ENCODE measurements around the gene KMT2A.
"Not testable (repeated sequence)": the region's sequence is repeated elsewhere in the genome, so short reads cannot be mapped to it uniquely, and the experiment has no call there.

KMT2A gene

DNA sequence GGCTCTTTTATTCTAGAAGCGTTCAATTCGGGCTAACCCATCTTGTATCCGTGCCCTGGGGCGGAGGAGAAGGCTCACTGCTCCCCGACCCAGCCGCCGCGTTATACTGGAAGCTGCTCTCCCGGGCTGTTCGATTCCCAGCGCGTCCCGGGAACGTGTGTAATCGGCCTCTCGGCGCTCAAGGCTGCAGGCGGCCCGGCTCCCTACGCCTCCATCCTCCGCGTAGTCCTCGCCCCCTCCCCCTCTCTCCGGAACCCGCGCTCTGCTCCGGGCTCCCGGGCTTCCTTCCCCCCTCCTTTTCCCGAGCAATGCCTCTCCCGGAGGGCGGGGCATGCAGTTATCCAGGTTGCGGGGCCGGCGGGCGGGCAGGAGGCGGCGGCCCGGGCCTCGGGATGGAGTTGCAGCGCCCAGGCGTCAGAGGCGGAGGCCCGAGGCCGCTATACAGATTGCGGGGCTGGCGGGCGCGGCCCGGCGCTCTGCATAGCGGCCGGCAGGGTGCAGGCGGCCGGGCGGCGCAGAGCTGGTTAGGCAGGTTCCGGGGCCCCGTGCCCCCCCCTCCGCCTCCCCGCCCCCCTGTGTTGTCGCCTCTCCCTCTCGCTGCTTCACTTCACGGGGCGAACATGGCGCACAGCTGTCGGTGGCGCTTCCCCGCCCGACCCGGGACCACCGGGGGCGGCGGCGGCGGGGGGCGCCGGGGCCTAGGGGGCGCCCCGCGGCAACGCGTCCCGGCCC lies at the start of gene KMT2A:
Gene KMT2A, plus strand, starts transcription at position 600 of the 732 bp plus-strand sequence. Its CDS starts 21 bp downstream, at position 621.
- H3K9me3 ChIP-seq (ENCODE audit: control insufficient read depth, insufficient read depth, low read length), result no peaks in the 10 kb centered on the region
- peak within 1 kb of the TSS; percentile 84 for H3K9ac ChIP-seq (ENCODE audit: low read depth, low read length)
- H3K27me3 ChIP-seq (ENCODE audit: control insufficient read depth, insufficient read depth, low read length), result peaks cover 4% of the 10 kb centered on the region
- H3K36me3 ChIP-seq (ENCODE audit: control insufficient read depth, insufficient read depth, low read length), result no peaks in the 10 kb centered on the region
- peak within 1 kb of the TSS; percentile 94 for H3K4me3 ChIP-seq (ENCODE audit: low read depth, low read length)
- H3K4me1 ChIP-seq (ENCODE audit: control insufficient read depth, insufficient read depth, low read length), result peaks cover 11% of the 10 kb centered on the region

DNA sequence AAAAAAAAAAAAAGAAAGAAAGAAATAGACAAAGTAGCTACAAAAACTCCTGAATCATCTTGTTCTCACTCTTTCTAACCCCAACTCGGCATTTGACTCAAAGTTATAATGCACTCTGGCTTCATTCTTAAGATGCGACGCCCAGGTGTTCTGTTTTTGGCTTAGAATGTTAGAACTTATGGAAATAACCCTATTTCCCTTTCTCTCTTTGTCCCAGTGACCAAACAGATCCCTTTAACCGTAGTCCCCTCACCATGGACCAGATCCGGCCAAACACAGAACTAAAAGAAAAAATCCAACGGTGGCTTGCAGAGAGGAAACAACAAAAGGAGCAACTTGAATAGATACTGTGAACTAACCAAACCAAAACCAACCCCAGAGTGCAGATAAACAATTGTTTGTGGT lies 40.2 kb upstream of the KMT2A start:
- Histone ChIP-seq H3K27me3 (ENCODE audit: control insufficient read depth, insufficient read depth, low read length) (no peaks in the 10 kb centered on the region), H3K9me3 (ENCODE audit: control insufficient read depth, insufficient read depth, low read length) (no peaks in the 10 kb centered on the region), H3K4me1 (ENCODE audit: control insufficient read depth, insufficient read depth, low read length) (no peaks in the 10 kb centered on the region), H3K9ac (ENCODE audit: low read depth, low read length) (no peak overlapping the region), H3K36me3 (ENCODE audit: control insufficient read depth, insufficient read depth, low read length) (peaks cover 11% of the 10 kb centered on the region), H3K4me3 (ENCODE audit: low read depth, low read length) (no peak overlapping the region)

DNA sequence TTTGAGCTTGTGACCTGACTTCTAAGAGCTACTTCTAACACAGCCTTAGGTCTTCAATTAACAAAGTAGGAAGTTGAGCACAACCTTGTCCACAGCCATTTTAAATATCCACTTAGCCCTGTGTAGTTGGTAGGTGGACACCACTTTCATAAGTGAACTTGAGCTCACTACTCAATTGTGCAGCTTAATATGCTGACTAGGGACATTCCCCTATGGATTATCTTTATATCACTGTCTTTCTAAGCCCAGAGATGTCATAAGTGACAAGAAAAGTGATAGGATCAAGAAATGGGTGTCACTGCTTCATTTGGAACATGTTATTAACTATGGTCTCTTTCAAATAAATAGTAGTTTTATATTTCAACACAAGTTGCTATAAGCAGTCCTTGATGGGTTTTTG lies 38.8 kb upstream of the KMT2A start:
- H3K4me3 ChIP-seq (ENCODE audit: low read depth, low read length), result no peak overlapping the region
- H3K36me3 ChIP-seq (ENCODE audit: control insufficient read depth, insufficient read depth, low read length), result peaks cover 11% of the 10 kb centered on the region

DNA sequence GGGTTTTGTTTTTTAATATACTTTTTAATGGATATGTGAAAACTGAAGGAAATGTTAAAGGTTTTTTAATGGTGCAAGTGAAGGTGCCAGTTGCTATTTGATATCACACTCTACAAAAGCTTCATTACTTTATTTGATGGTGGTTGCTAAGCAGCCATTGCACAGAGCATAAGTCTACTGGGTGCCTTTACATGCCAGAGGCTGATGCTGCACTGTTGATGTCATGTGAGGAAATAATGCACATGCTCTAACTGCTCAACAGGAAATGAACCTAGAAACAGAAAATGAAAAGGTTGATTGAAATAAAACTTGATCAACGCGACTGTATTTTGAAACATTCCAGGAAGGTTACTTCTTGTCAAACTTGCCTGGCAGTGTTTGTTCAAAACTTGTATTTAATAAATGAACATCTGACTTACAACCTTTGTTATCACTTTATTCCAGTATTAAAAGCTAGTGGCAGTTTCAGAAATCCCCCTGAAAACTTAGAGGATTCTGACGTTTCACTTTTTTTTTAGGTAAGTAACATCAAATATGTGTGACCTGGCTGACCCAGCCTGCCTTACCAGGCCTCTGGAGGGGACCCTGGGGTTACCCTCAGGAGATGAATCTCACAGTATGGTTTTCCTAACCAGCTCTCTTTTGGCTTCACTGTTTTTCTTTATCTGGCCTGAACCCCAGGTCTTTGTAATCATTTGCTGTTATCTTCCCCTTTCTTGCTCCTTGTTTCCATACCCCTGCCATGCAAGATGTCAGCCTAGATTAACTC lies 37.3 kb upstream of the KMT2A start:
- Histone ChIP-seq H3K9me3 (ENCODE audit: control insufficient read depth, insufficient read depth, low read length) (no peaks in the 10 kb centered on the region), H3K4me1 (ENCODE audit: control insufficient read depth, insufficient read depth, low read length) (no peaks in the 10 kb centered on the region), H3K27me3 (ENCODE audit: control insufficient read depth, insufficient read depth, low read length) (no peaks in the 10 kb centered on the region), H3K36me3 (ENCODE audit: control insufficient read depth, insufficient read depth, low read length) (peaks cover 4% of the 10 kb centered on the region), H3K4me3 (ENCODE audit: low read depth, low read length) (no peak overlapping the region), H3K9ac (ENCODE audit: low read depth, low read length) (no peak overlapping the region)

More for the DNA sequence above, 38.8 kb upstream of the KMT2A start:
- Histone ChIP-seq H3K27me3 (ENCODE audit: control insufficient read depth, insufficient read depth, low read length) (no peaks in the 10 kb centered on the region), H3K9ac (ENCODE audit: low read depth, low read length) (no peak overlapping the region), H3K9me3 (ENCODE audit: control insufficient read depth, insufficient read depth, low read length) (no peaks in the 10 kb centered on the region), H3K4me1 (ENCODE audit: control insufficient read depth, insufficient read depth, low read length) (no peaks in the 10 kb centered on the region)

DNA sequence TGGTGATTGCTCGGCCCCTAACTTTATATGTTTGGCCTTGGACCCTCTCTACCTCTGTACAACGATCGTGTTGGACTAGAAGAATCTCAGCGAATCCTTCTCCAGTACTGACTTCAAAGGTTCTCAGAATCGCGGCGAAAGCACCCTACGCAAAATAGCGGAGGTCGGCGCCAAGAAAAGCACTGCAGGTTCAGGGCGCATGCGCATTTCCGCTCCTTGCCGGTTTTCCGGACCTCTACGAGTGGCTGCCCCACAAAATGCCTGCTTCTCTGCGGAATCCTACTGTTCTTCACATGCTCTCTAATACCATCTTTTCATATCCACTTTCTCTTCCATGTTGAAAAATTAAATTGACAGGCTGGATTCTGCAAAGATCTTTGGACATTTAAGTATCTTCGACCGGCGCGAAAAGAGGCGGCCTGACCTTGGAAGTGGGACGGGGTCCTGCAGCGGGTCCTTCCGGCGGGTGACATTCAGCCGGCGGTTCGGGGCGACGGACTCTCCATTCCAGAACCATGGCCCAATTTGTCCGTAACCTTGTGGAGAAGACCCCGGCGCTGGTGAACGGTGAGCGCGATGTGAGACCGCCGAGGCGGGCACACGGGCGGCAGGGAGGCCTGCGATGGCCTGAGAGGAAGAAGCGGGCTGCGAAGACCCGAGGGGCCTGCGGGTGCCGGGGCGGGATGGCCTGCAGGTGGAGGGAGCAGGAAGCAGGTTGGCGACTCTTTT lies 35.0 kb upstream of the KMT2A start, which contains the start of gene ATP5MG:
Gene ATP5MG, plus strand, starts transcription at position 456 of the 729 bp plus-strand sequence. Its CDS starts 60 bp downstream, at position 516.
- Histone ChIP-seq H3K4me3 (ENCODE audit: low read depth, low read length) (peak within 1 kb of the TSS; percentile 94), H3K9me3 (ENCODE audit: control insufficient read depth, insufficient read depth, low read length) (no peaks in the 10 kb centered on the region), H3K36me3 (ENCODE audit: control insufficient read depth, insufficient read depth, low read length) (no peaks in the 10 kb centered on the region), H3K27me3 (ENCODE audit: control insufficient read depth, insufficient read depth, low read length) (no peaks in the 10 kb centered on the region), H3K4me1 (ENCODE audit: control insufficient read depth, insufficient read depth, low read length) (no peaks in the 10 kb centered on the region), H3K9ac (ENCODE audit: low read depth, low read length) (peak within 1 kb of the TSS; percentile 94)

DNA sequence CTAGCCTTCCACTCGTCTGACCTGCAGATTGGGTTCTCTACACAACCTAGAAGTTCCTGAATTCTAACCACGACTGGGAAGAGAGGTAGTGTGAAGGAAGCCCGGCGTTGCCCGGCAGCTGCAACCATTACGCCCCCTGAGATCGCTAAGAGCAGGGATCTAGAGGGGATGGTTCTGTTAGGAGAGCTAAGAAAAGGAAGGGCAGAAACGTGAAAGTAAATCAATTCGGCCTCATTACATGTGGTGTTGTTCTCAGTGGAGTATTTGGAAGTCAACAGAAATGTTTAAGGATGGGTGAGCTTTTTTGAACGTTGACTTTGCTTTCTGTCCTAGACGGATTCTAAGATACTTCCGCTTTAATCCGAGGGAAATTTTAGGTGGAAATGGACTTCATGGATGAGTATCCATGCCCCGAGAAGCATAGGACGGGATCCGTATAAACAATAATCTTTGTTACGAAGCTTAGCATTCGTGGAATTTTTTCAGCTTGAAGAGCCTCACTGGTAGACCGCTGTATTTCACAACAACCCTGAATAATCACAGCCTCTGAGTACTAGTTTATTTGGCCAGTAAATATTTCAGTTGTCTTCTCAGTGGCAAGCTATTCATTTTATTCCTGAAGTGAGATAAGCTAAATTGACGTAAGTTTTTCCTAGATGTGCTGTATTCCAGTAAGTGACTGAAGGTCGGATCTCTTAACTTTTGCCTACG lies 34.3 kb upstream of the KMT2A start:
- no peaks in the 10 kb centered on the region for H3K4me1 ChIP-seq (ENCODE audit: control insufficient read depth, insufficient read depth, low read length)
- no peaks in the 10 kb centered on the region for H3K9me3 ChIP-seq (ENCODE audit: control insufficient read depth, insufficient read depth, low read length)
- peak overlapping the region; percentile 94 for H3K4me3 ChIP-seq (ENCODE audit: low read depth, low read length)
- H3K27me3 ChIP-seq (ENCODE audit: control insufficient read depth, insufficient read depth, low read length), result no peaks in the 10 kb centered on the region
- peak overlapping the region; percentile 94 for H3K9ac ChIP-seq (ENCODE audit: low read depth, low read length)
- peaks cover 5% of the 10 kb centered on the region for H3K36me3 ChIP-seq (ENCODE audit: control insufficient read depth, insufficient read depth, low read length)

DNA sequence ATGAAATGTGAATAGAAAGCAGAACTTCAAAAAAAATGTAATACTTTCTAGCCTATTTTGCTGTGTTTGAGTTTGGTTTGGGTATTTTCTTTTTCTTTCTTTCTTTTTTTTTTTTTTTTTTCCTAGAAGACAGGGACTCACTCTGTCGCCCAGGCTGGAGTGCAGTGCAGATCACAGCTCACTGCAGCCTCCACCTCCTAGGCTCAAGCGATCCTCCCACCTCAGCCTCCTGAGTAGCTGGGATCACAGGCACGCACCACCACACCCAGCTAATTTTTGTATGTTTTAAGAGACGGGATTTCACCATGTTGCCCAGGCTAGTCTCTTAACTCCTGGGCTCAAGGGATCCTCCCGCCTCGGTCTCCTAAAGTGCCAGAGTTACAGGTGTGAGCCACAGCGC lies 33.7 kb upstream of the KMT2A start:
- H3K9ac ChIP-seq (ENCODE audit: low read depth, low read length); H3K9me3 ChIP-seq (ENCODE audit: control insufficient read depth, insufficient read depth, low read length); H3K27me3 ChIP-seq (ENCODE audit: control insufficient read depth, insufficient read depth, low read length); H3K36me3 ChIP-seq (ENCODE audit: control insufficient read depth, insufficient read depth, low read length); H3K4me1 ChIP-seq (ENCODE audit: control insufficient read depth, insufficient read depth, low read length): not testable (repeated sequence)
- H3K4me3 ChIP-seq (ENCODE audit: low read depth, low read length), result peak overlapping the region; percentile 94

DNA sequence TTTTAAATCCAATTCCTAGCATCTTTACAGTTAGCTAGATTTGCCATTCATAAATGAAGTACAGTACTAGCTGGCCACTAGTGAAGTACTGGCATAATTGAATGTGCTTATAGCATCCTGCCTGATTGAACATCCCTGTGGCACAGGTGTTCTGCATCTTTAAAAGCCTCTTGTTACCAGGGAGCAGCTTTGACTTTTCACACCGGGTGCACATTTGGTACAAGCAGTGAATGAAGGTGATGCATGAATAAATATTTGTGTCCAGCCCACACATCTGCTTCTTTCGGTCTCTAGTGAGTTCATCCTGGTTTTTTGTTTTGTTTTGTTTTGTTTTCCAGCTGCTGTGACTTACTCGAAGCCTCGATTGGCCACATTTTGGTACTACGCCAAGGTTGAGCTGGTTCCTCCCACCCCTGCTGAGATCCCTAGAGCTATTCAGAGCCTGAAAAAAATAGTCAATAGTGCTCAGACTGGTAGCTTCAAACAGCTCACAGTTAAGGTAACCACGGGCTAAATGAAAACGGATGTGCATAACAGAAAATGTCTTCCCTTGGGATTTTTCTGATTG lies 29.6 kb upstream of the KMT2A start:
- Histone ChIP-seq H3K9ac (ENCODE audit: low read depth, low read length) (no peak overlapping the region), H3K4me3 (ENCODE audit: low read depth, low read length) (no peak overlapping the region), H3K9me3 (ENCODE audit: control insufficient read depth, insufficient read depth, low read length) (no peaks in the 10 kb centered on the region), H3K4me1 (ENCODE audit: control insufficient read depth, insufficient read depth, low read length) (no peaks in the 10 kb centered on the region), H3K36me3 (ENCODE audit: control insufficient read depth, insufficient read depth, low read length) (peaks cover 7% of the 10 kb centered on the region), H3K27me3 (ENCODE audit: control insufficient read depth, insufficient read depth, low read length) (no peaks in the 10 kb centered on the region)

DNA sequence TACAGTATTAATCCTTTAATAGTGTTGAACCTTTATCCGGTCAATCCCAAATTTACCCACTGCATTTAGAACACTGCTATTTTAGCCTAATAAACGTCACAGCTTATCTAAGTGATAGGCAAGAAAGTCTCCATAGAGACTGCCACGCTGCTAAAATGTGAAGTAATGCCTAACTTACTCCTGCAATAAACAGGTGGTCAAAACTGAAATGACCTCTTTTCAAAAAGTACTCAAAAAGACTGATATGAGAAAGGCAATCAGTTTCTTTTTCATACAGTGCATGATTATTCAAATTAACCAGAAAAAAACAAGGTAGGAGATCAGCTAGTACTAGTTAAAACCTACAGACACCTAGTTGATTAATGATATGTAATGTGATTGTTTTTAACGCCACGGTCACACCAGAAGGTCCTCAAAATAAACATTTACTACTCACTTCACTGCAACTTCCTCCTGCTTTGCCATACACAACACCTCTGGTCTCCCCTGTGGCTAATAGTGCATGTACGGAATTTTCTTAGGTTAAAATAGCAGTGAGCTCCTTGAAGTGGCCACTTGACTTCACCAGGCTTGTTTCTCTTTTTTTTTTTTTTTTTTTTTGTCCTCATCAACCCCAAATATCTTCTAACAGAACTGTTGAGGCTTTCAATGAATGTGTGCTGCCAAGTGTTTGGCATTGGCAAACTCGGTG lies 26.1 kb upstream of the KMT2A start:
- Histone ChIP-seq H3K4me1 (ENCODE audit: control insufficient read depth, insufficient read depth, low read length) (peaks cover 2% of the 10 kb centered on the region), H3K4me3 (ENCODE audit: low read depth, low read length) (no peak overlapping the region), H3K9ac (ENCODE audit: low read depth, low read length) (no peak overlapping the region), H3K9me3 (ENCODE audit: control insufficient read depth, insufficient read depth, low read length) (no peaks in the 10 kb centered on the region), H3K27me3 (ENCODE audit: control insufficient read depth, insufficient read depth, low read length) (no peaks in the 10 kb centered on the region), H3K36me3 (ENCODE audit: control insufficient read depth, insufficient read depth, low read length) (peaks cover 7% of the 10 kb centered on the region)

DNA sequence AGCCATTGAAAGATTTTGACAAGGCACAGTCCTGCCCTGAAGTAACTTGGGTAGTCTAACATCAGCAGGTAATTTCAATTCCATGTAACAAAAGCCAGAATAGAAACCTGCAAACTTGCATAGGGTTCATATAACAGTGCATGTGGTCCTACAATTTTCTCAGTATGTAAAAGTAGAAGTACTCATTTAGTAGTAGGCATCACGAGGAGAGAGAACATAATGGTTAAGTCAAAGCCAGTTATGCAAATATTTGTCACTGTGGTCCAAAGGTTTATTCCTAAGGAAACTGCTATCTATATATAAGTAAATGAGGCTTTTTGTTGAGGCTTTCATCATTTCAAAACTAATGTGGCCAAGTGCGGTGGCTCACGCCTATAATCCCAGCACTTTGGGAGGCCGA lies 24.8 kb upstream of the KMT2A start:
- Histone ChIP-seq H3K9me3 (ENCODE audit: control insufficient read depth, insufficient read depth, low read length) (no peaks in the 10 kb centered on the region), H3K4me3 (ENCODE audit: low read depth, low read length) (no peak overlapping the region), H3K27me3 (ENCODE audit: control insufficient read depth, insufficient read depth, low read length) (no peaks in the 10 kb centered on the region), H3K9ac (ENCODE audit: low read depth, low read length) (no peak overlapping the region), H3K36me3 (ENCODE audit: control insufficient read depth, insufficient read depth, low read length) (peaks cover 5% of the 10 kb centered on the region), H3K4me1 (ENCODE audit: control insufficient read depth, insufficient read depth, low read length) (peaks cover 14% of the 10 kb centered on the region)

All from iPS-15b (cell line).